CD4-positive, alpha-beta T cell treated with Interleukin-2 at 100 ng/mL for 4 hours (primary cell): Measurements from ENCODE around the gene NKAIN2.
"Not testable (repeated sequence)": the region's sequence is repeated elsewhere in the genome, so short reads cannot be mapped to it uniquely, and the experiment has no call there.

Source experiments
- DNase-seq: peaks from one replicate; pipeline ENCODE4 v3.0.0-alpha.2; 2020; ENCODE audit warnings: low spot score

Gene NKAIN2

DNA sequence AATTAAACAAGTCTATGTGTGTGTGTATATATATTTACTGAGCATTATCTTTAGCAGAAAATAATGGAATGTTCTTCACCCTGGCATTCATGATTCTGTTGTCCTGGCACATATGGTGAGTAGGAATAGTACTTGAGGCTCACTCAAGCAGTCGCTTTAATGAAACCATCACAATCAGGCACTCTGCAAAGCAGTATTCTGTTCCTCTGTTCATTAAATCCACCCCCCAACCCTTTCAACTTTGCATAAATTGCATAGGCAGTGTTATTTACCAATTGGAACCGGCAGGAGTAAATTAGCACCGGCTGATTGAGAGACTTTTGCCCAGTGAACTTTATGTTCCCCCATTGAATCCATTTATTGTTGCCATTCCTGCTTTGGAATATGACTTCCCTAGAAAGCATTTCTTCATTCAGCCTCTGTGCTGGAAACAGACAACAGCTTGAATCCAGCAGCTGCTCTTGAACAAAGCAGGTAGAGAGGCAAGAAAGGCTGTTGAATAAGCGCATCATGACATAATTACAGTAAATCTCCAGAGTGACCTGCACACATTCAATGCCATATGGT, 890.6 kb downstream of the NKAIN2 start:
- no peak for DNase-seq

DNA sequence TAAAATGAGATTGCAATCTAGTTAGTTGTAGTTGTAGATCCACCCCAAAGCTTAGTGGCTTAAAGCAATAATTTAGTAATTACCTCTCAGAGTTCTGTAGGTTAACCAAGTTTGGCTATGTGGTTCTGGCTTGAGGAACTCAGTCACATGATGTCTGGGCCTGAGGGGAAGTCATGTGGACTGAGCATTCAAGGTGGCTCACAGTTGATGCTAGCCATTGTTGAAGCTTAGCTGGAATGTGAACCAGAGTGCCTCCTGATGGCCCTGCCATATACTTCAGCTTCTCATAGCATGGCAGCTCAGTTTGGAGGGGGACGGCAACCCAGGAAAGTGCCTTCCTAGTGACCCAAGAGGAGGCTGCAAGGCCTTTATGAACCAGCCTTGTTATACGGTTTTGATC, 895.4 kb downstream of the NKAIN2 start:
- DNase-seq: no peak

DNA sequence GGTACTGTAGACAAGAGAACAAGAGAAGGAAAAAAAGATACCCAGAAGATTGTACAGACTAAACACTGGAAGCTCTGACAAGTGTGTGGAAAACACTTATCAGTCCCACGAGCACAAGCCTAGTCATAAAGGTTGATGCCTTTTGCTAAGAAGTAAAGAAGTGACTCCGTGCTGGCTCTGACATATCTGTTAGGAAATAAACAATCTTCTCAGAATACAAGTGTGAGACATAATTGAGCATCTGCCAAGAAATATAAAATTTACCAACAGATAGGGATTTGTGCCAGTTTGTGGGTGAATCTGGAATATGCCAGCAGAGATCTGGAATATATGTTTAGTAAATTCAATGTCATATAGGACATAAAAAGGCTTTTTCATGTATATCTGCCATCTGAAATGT, 899.9 kb downstream of the NKAIN2 start:
- no peak for DNase-seq

DNA sequence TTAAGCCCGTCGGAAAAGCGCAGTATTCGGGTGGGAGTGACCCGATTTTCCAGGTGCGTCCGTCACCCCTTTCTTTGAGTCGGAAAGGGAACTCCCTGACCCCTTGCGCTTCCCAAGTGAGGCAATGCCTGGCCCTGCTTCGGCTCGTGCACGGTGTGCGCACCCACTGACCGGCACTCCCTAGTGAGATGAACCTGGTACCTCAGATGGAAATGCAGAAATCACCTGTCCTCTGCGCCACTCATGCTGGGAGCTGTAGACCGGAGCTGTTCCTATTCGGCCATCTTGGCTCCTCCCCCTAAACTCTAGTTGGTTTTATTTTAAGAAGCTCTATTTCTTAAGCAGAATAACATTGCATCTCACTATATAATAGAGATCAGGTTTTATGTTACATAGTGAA, 908.9 kb downstream of the NKAIN2 start:
- not testable (repeated sequence) for DNase-seq

DNA sequence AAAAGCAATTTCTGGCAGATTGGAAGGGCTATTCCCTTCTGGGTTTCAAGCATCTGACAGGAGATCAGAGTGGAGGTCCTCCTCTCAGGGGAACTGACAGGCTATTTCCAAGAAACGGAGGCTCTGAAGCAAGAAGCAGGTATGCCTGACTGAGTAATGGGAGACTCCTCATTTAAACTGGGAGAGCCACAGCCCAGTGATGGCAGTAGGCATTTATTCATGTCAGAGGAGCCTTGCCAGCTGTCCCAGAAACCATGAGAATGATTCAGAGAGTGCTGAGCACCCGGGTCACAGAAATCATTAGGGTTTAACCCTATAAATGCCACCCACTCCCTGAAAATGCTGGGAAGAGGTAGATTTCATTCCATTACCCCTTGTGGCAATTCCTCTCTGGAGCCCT, 911.1 kb downstream of the NKAIN2 start:
- DNase-seq: no peak

DNA sequence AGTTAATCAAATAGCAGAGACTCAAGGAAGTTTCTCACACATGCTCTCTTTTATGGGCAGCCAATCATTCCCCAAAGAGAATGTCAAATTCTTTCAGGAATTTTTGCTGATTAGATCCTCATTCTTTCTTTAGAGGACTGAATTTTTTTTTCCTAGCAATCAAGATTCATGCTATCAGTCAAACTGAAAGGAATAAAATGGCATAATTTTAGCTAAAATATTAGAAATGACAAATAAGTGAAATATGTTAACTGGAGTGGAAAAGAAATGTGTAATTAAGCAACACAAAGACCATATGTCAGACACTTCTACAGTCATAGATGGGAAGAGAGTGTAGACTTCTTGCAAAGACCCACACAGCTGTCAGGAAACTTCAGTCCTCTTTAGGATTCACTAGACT, 916.2 kb downstream of the NKAIN2 start:
- DNase-seq: no peak

DNA sequence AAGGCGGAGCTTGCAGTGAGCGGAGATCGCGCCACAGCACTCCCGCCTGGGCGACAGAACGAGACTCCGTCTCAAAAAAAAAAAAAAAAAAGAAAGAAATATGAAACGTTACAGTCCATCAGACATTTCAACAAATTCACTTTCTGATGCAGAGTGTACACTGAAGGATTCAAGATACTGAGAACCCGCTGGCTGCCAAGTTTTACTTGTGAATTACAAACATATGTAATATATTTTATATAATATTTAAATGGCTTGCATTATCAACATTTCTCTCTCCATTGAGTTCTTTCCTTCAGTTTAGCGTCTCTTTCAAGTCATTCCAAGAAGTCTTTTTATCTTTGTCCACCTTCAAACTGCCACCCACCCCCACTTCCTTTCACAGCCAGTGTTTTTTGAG, 917.7 kb downstream of the NKAIN2 start:
- DNase-seq: no peak

DNA sequence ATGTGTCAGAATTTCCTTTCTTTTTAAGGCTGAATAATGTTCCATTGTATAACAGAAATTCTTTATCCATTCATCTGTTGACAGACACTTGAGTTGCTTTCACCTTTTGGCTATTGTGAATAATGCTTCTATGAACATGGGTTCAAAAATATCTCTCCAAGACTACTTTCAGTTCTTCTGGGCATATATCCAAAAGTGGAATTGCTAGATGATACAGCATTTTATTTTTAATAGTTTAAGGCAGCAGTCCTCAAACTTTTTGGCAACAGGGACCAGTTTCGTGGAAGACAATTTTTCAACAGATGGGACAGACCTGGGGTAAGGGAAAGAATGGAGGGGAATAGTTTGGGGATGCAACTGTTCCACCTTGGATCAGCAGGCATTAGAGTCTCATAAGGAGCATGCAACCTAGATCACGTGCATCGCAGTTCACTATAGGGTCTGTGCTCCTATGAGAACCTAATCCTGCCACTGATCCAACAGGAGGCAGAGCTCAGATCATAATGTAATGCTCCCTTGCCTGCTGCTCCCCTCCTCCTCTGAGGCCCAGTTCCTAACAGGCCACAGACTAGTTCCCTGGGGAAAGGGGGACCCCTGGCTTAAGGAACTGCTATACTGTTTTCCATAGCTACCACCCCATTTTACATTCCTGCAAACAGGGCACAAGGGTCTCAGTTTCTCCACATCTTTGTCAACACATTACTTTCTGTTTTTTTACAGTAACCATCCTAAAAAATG, 918.6 kb downstream of the NKAIN2 start:
- DNase-seq: no peak

- no peak for DNase-seq
Measured at GRCh38 chr6:124723671-124724070, 920.0 kb downstream of the NKAIN2 start.

DNA sequence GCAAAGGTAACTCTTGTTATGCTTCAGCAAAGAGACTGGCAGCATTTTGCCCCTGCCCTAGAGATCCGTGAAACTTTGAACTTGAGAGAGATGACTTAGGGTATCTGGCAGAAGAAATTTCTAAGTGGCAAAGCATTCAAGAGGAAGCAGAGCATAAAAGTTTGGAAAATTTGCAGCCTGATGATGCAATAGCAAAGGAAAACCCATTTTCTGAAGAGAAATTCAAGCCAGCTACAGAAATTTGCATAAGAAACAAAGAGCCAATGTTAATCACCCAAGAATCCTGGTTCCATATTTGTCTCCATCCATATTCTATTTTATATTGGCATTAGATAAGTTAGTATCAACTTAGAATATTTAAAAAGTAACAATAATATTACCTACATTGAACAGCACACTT, 934.1 kb downstream of the NKAIN2 start:
- DNase-seq: not testable (repeated sequence)

DNA sequence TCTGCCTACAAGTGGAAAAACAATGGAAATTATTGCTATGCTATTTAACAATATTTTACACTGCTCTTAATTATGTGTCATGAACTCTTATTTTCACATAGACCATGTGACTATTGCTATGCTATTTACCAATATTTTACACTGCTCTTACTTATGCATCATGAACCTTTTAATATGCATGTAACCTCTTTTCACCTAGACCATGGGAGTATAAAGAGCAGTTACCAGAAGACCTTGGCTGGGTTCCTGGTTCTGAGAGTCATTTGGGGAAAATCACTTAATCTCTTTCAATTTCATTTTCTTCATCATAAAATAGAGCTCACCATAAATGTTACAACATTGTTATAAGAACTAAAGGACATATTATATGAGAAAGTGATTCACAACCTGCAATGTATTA, 934.8 kb downstream of the NKAIN2 start:
- no peak for DNase-seq

DNA sequence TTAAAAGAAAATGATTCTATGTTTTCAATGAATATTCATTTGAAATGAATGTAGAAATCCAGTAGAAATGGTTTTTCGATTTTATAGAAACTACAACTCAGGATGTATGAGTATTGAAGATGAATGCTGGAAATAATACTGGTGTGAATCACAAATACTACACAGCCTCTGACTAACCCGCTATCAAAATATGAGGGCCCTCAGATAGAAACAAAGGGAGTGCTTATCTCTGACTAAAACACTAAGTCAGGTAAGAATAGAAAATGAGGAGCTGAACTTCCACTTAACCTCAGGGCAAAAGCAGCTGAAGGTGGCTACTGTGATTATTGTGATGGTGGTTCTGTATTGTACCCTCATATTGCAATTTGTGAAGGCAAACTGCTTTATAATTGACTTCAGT, 937.7 kb downstream of the NKAIN2 start:
- DNase-seq: no peak

DNA sequence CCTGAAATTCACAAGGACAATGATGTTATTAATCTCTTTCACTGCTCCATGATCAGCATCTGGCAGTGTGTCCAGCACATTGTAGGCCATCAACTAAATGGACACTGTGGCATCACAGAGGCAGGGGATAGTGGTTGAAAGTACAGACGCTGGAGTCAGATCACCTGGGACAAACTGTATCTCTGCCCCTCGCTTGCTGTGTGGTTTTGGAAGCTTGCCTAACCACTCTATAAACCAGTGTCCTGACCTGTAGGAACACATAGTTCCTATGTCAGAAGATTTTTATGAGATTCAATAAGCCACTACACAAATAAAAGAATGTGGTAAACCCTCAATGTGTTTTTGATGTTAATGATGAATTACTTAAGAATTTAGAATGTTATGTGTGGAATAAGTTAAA, 939.3 kb downstream of the NKAIN2 start:
- DNase-seq: no peak

DNA sequence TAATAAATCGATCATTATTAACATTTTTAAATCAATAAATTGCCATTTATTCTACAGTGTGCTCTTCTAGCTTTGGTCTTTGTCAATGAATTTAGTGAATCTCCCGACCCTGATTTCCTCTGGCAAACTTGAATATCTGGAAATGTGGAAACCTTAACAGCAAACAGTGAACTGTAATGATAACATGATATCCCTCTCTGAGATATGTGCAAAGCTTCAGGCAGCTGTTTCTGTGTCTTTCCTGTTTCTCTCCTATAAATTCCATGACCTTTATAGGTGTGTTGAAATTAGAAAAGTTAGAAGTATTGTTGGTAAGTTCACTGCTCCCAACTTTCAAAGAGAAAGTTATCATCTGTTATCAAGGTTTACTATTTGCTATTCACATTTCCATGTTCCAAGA, 939.8 kb downstream of the NKAIN2 start:
- no peak for DNase-seq

DNA sequence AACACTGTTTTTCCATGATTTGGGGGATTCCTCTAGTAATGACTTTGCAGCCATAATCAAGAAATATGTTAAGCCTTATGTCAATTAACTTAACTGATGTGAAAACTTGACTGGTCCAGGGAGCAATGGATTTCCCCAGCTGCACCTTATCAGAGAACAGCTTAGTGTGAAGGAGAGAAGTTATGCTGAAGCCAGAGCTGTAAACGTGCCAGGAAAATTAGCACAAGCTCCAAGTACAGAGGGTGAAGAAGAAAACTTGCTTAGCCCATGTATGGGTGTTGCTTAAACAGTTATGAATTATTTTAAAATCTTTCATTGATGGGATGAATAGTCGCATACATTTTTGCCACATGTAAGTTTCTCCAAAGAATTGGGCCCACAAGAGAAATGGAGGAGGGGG, 943.7 kb downstream of the NKAIN2 start:
- no peak for DNase-seq

- DNase-seq: no peak
Measured at GRCh38 chr6:124748778-124749177, 945.1 kb downstream of the NKAIN2 start.

GRCh38 chr6:124753001-124753400, 949.3 kb downstream of the NKAIN2 start:
- no peak for DNase-seq

DNA sequence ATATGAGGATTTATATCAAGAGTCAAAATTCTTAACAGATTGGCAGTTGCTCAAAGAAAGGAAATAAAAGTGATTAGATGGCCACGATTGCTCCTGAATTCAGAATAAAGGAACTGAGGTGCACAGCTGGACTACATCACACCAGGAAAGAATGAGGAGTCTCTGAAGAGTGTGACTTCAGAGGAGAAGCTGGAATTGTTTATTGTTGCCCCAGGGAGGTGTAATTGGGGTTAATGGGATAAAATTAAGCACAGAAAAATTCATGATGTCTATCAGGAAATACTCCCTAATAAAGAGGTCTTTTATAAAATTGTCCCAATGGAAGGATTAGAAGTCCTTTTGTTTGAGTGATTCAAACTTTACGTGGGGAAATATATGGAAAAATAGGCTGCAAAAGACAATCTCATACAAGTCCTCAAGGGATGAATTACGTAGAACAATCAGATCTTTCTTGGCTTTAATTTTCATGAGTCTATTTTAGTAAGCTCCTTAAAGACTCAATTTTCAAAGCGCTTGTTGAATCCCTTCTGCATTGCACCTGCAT, 950.0 kb downstream of the NKAIN2 start:
- no peak for DNase-seq

DNA sequence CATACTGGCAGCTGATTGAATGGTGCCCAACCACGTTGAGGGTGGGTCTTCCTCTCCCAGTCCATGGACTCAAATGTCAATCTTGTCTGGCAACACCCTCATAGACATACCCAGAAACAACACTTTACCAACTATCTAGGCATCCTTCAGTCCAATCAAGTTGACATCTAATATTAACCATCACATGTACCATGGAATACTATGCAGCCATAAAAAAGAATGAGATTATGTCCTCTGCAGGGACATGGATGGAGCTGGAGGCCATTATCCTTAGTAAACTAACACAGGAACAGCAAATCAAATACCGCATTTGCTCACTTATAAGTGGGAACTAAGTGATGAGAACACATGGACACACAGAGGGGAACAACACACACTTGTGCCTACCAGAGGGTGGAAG, 951.7 kb downstream of the NKAIN2 start:
- no peak for DNase-seq

DNA sequence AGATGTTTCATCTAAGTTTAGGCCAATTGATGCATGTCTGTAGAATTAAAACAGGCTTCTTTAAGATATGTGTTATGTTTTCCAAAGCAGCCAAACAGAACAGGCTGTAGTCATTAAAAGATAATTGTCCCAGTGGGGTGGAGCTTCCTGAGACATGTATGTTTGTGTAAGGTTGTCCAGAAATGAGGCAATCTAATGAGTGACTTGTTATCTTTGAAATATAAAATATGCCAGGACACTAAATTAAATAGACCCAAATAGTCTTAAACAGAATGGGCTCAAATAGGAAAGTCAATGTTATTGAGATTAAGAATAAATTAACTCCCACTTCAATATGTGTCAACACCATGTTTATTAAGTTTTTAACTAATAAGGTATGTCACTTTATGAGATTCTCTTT, 953.9 kb downstream of the NKAIN2 start:
- DNase-seq: no peak

DNA sequence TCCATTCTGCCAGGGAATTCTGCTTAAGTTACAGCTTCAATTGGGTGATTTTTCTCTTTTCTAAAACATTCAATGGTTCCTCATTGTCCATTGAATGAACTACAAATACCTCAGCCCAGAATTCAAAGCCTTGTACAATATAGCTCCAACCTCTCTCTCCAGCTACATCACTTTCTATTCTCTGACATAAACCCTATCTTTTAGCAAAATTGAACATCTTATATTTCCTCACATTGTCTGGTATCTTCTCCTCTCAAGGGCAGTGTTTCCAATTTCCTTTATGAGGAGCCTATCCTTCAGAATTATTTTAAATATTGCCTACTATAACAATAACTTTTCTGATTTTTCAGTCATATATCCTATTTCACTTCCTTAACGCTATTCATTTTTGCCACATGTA, 955.0 kb downstream of the NKAIN2 start:
- no peak for DNase-seq

DNA sequence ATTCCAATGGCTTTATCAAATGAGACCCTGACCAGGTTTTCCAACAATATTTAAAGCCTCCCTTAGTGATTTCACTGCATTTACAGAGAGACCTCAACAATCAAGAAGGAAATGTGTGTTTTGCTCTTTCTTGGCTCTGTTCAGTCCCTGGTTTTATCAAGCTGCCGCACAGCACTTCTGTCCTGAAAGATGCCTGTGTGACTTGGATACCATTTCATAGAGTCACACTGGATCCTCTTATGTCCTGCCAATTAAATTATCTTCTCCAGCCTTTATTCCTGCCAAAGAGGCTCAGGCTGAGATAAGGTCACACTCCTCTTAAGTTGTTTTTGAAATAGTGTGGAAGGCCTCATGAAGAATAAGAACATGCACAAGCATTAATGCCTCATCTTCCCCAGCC, 961.6 kb downstream of the NKAIN2 start:
- no peak for DNase-seq

DNA sequence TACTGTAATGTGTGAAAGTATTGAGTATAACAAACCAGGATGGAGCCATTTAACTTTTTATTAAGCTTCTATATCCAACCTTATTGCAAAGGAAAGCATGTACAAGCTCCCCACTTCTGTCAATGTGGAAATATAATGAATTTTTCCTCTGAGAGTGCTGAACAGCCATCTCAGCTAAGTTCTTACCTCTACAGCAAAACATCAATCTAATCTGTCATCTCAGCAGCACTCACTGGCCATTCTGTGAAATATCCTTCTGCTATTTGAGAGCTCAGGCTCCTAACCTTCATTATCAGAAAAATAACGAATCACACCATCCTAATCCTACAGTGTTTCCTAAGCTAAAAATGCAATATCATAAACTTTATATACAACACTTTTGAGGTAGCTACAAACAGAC, 964.6 kb downstream of the NKAIN2 start:
- DNase-seq: no peak
